Neural progenitor cell (in vitro differentiated cells): ENCODE data around the gene AGRP. TPM values are rescaled to one million over a fixed set of nuclear protein-coding genes. Genes with fewer than 3 reads are reported as not detected.

Experiments used
- DNase-seq: peaks from one replicate; pipeline ENCODE4 v3.0.0-alpha.2; 2016; ENCODE audit warnings: low spot score
- H2AFZ ChIP-seq: fragments of 200-600 bp; sonication (generic); replicated peaks from 2 replicates; pipeline ENCODE4 v1.6.1; 2016; ENCODE audit warnings: antibody characterized with exemption
- H3F3A ChIP-seq: fragments of 200-600 bp; sonication (generic); 2 replicates; pipeline ENCODE4 v1.6.1; 2016; ENCODE audit warnings: antibody characterized with exemption, low read depth
- H3K27ac ChIP-seq: fragments of 200-600 bp; sonication (generic); 2 replicates; pipeline ENCODE4 v1.5.1; 2016; ENCODE audit warnings: mild to moderate bottlenecking
- H3K27me3 ChIP-seq: fragments of 200-600 bp; sonication (generic); 2 replicates; pipeline ENCODE4 v1.6.1; 2016; ENCODE audit warnings: mild to moderate bottlenecking, moderate library complexity
- H3K36me3 ChIP-seq: fragments of 200-600 bp; sonication (generic); 2 replicates; pipeline ENCODE4 v1.5.1; 2016
- H3K4me1 ChIP-seq: fragments of 200-600 bp; sonication (generic); 2 replicates; pipeline ENCODE4 v1.6.1; 2016; ENCODE audit warnings: mixed run types
- H3K4me2 ChIP-seq: fragments of 200-600 bp; sonication (generic); 2 replicates; pipeline ENCODE4 v1.6.1; 2016
- H3K4me3 ChIP-seq: fragments of 200-600 bp; sonication (generic); 2 replicates; pipeline ENCODE4 v1.5.1; 2016
- H3K79me2 ChIP-seq: fragments of 200-600 bp; sonication (generic); 2 replicates; pipeline ENCODE4 v1.6.1; 2016; ENCODE audit warnings: low read depth
- H3K9ac ChIP-seq: fragments of 200-600 bp; sonication (generic); 2 replicates; pipeline ENCODE4 v1.6.1; 2016
- H3K9me3 ChIP-seq: fragments of 200-600 bp; sonication (generic); 2 replicates; pipeline ENCODE4 v1.5.1; 2016; ENCODE audit warnings: low read depth
- H4K20me1 ChIP-seq: fragments of 200-600 bp; sonication (generic); 2 replicates; pipeline ENCODE4 v1.6.1; 2016; ENCODE audit warnings: low read depth
- H3K27ac Mint-ChIP-seq: 3 replicates; pipeline ENCODE4 v1.8.0; 2021; ENCODE audit warnings: mixed read lengths
- H3K27me3 Mint-ChIP-seq: 2 replicates; pipeline ENCODE4 v1.8.0; 2022; ENCODE audit warnings: low read depth, mild to moderate bottlenecking, inconsistent platforms, moderate library complexity, mixed read lengths; ENCODE audit not compliant: insufficient read depth
- H3K36me3 Mint-ChIP-seq: 3 replicates; pipeline ENCODE4 v1.8.0; 2021; ENCODE audit warnings: mixed read lengths
- H3K4me1 Mint-ChIP-seq: 3 replicates; pipeline ENCODE4 v1.8.0; 2021; ENCODE audit warnings: mixed read lengths
- H3K4me3 Mint-ChIP-seq: 3 replicates; pipeline ENCODE4 v1.8.0; 2021; ENCODE audit warnings: mild to moderate bottlenecking, moderate library complexity, mixed read lengths
- H3K9me3 Mint-ChIP-seq: 3 replicates; pipeline ENCODE4 v1.8.0; 2020; ENCODE audit warnings: mixed read lengths
- EZH2 ChIP-seq: fragments of 200-600 bp; sonication (generic); IDR thresholded peaks from 2 replicates; pipeline ENCODE4 v1.6.1; 2017; ENCODE audit warnings: antibody characterized with exemption, mild to moderate bottlenecking, moderate library complexity
- EZH2phosphoT487 ChIP-seq: fragments of 200-600 bp; sonication (generic); IDR thresholded peaks from 2 replicates; pipeline ENCODE4 v1.6.1; 2017; ENCODE audit warnings: antibody characterized with exemption
- total RNA-seq: library from RNA; depleted of rRNA; stranded (reverse); fragments of >200 nt; gene quantifications from 2 replicates; pipeline ENCODE4 v1.2.3, GENCODE V29; 2015; ENCODE audit warnings: low replicate concordance
- TF ChIP-seq, protein P1 (sequence below): fragments of 200-600 bp; sonication (generic); IDR thresholded peaks from 2 replicates; pipeline ENCODE4 v1.5.1; 2017; ENCODE audit warnings: antibody characterized with exemption, mild to moderate bottlenecking

The AGRP gene
- total RNA-seq, 1 donor from 2014 or later: not detected

DNA sequence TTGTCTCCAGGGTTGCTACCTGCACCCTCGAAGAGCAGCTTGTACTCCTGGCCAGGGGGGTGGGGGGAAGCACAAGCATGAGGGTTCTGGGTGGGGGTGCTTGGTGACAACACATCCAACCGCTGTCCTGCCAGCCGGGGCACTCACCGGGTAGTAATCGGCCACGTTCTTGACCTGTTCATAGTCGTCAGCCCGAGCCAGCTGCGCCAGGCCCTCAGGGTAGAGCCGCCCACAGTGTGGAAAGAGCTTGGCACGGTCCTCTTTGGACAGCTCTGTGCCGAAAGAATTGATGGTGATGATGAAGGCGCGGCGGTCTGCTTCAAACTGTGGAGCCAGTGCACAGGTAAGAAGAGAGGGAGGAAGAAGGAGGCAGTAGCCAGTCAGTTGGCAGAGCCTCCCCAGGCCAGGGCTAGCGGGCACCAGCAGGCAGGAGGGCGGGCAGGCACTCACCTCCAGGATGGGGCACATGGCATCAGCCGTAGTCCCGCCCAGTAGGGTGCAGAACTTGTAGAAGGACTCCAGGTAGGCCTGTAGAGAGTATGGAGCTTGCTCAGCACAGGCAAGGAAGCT, 44.4 kb downstream of the AGRP start:
- Histone ChIP-seq H3K4me2 (no peak overlapping the region), H4K20me1 (peaks cover 8% of the 10 kb centered on the region), H3K27ac (no peak overlapping the region), H3K36me3 (no peaks in the 10 kb centered on the region), H3K9me3 (no peaks in the 10 kb centered on the region), H3F3A (no peaks in the 10 kb centered on the region), H3K4me1 (peaks cover 7% of the 10 kb centered on the region), H3K27me3 (no peaks in the 10 kb centered on the region), H3K9ac (no peak overlapping the region), H2AFZ (no peak overlapping the region), H3K79me2 (no peaks in the 10 kb centered on the region), H3K4me3 (no peak overlapping the region)
- Mint-ChIP-seq H3K36me3 (peaks cover 3% of the 10 kb centered on the region), H3K4me3 (no peak overlapping the region), H3K27me3 (peaks cover 9% of the 10 kb centered on the region), H3K27ac (no peak overlapping the region), H3K9me3 (no peaks in the 10 kb centered on the region), H3K4me1 (peaks cover 12% of the 10 kb centered on the region)
- no peak for DNase-seq
- no peak for TF ChIP-seq EZH2phosphoT487
- TF ChIP-seq, protein P1, sequence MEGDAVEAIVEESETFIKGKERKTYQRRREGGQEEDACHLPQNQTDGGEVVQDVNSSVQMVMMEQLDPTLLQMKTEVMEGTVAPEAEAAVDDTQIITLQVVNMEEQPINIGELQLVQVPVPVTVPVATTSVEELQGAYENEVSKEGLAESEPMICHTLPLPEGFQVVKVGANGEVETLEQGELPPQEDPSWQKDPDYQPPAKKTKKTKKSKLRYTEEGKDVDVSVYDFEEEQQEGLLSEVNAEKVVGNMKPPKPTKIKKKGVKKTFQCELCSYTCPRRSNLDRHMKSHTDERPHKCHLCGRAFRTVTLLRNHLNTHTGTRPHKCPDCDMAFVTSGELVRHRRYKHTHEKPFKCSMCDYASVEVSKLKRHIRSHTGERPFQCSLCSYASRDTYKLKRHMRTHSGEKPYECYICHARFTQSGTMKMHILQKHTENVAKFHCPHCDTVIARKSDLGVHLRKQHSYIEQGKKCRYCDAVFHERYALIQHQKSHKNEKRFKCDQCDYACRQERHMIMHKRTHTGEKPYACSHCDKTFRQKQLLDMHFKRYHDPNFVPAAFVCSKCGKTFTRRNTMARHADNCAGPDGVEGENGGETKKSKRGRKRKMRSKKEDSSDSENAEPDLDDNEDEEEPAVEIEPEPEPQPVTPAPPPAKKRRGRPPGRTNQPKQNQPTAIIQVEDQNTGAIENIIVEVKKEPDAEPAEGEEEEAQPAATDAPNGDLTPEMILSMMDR: no peak
- no peak for TF ChIP-seq EZH2

DNA sequence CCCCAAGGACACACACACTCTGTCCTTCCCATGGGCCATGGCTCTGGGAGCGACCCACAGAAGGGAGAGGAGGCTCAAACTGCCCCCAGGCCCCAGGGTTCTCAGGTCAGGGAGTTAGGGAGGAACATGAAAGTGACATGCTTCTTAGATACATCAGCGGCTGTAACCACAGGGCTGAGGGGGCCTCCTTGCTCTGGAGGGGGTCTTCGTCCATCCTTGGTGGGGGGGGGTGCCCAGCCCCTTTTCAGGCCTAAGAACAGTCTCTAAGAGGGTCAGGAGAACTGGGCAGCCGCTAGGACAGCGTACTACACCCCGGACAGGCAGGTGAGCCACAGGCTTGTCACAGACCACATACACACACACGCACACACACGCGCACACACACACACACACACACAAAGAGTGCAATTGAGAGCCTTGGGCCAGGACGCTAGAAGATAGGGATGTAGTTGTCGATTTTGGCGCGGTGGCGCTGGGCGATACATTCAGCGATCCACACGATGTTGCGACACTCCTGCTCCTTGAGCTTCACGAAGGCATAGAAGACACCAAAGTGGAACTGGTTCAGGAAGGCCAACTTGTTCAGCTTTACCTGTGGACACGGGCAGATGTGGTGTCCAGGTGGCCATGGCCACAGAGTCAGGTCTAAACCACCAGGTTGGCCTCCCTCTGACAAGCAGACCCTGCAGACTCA, 45.1 kb downstream of the AGRP start:
- peaks cover 3% of the 10 kb centered on the region for H3K36me3 Mint-ChIP-seq
- no peaks in the 10 kb centered on the region for H3K9me3 Mint-ChIP-seq
- no peak overlapping the region for H3K4me3 Mint-ChIP-seq
- H3K4me3 ChIP-seq: no peak overlapping the region
- no peak overlapping the region for H3K9ac ChIP-seq
- H3K4me1 ChIP-seq: peaks cover 7% of the 10 kb centered on the region
- peaks cover 15% of the 10 kb centered on the region for H3K4me1 Mint-ChIP-seq
- H3K9me3 ChIP-seq: no peaks in the 10 kb centered on the region
- H3K27ac ChIP-seq: no peak overlapping the region
- no peaks in the 10 kb centered on the region for H3K36me3 ChIP-seq
- TF ChIP-seq, protein P1: no peak
- TF ChIP-seq EZH2phosphoT487 (no peak), EZH2 (no peak)
- H3K79me2 ChIP-seq: no peaks in the 10 kb centered on the region
- H3K27me3 ChIP-seq: peaks cover 3% of the 10 kb centered on the region
- peaks cover 8% of the 10 kb centered on the region for H4K20me1 ChIP-seq
- H3K27me3 Mint-ChIP-seq: peaks cover 9% of the 10 kb centered on the region
- DNase-seq: no peak
- H2AFZ ChIP-seq: no peak overlapping the region
- H3K4me2 ChIP-seq: no peak overlapping the region
- H3F3A ChIP-seq: no peaks in the 10 kb centered on the region
- H3K27ac Mint-ChIP-seq: no peak overlapping the region

DNA sequence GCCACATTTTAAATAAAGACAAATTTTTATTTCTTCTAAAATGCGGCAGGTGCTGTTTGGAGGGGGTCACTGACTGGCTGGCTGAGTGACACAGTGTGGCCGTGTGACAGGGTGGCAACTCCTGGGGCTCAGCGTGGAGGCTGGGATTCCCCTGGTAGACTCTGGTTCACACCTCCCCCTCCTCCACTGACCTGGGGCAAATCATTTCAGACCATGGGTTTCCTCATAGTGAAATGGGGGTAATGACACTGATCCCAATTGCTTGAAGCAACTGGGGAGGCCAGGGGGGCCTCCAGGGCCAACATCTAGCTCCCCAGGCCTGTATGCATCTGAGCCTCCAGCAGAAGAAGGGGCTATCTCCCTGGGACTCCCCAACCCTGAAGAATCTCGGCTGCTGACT, 45.8 kb downstream of the AGRP start:
- no peaks in the 10 kb centered on the region for H3K79me2 ChIP-seq
- no peak overlapping the region for H2AFZ ChIP-seq
- no peak overlapping the region for H3K27ac ChIP-seq
- peaks cover 3% of the 10 kb centered on the region for H3K36me3 Mint-ChIP-seq
- no peaks in the 10 kb centered on the region for H3F3A ChIP-seq
- no peaks in the 10 kb centered on the region for H3K9me3 Mint-ChIP-seq
- H4K20me1 ChIP-seq: peaks cover 8% of the 10 kb centered on the region
- no peak overlapping the region for H3K4me3 ChIP-seq
- peaks cover 10% of the 10 kb centered on the region for H3K27me3 Mint-ChIP-seq
- no peaks in the 10 kb centered on the region for H3K9me3 ChIP-seq
- no peak overlapping the region for H3K9ac ChIP-seq
- no peak for DNase-seq
- no peak overlapping the region for H3K4me3 Mint-ChIP-seq
- TF ChIP-seq, protein P1: no peak
- TF ChIP-seq EZH2phosphoT487 (no peak), EZH2 (no peak)
- peaks cover 7% of the 10 kb centered on the region for H3K4me1 ChIP-seq
- peaks cover 17% of the 10 kb centered on the region for H3K4me1 Mint-ChIP-seq
- peaks cover 10% of the 10 kb centered on the region for H3K27me3 ChIP-seq
- no peaks in the 10 kb centered on the region for H3K36me3 ChIP-seq
- no peak overlapping the region for H3K4me2 ChIP-seq
- H3K27ac Mint-ChIP-seq: peak overlapping the region; percentile 33
